OCI-LY1 (cell line): ENCODE measurements around the gene PTCD1.

Source experiments
- H2AFZ ChIP-seq: fragments of 200-600 bp; sonication (generic), shearing (Covaris generic); 2 replicates; pipeline ENCODE4 v1.6.0; 2014; ENCODE audit warnings: antibody characterized with exemption, mild to moderate bottlenecking, low read length
- H3F3A ChIP-seq: fragments of 200-600 bp; sonication (generic), shearing (Covaris generic); 2 replicates; pipeline ENCODE4 v1.6.0; 2014; ENCODE audit warnings: mild to moderate bottlenecking, antibody characterized with exemption, low read length, moderate library complexity; ENCODE audit not compliant: insufficient read depth
- H3K27ac ChIP-seq: fragments of 200-600 bp; sonication (generic); 2 replicates; pipeline ENCODE4 v1.5.1; 2014; ENCODE audit warnings: low read length, mixed run types, mild to moderate bottlenecking, low read depth; ENCODE audit not compliant: poor library complexity, severe bottlenecking
- H3K27me3 ChIP-seq: fragments of 200-600 bp; sonication (generic); 2 replicates; pipeline ENCODE4 v1.6.0; 2014; ENCODE audit warnings: antibody characterized with exemption, mild to moderate bottlenecking, low read length, moderate library complexity; ENCODE audit not compliant: insufficient read depth
- H3K36me3 ChIP-seq: fragments of 200-600 bp; sonication (generic); 2 replicates; pipeline ENCODE4 v1.6.1; 2014; ENCODE audit warnings: mild to moderate bottlenecking, antibody characterized with exemption, low read length, moderate library complexity, mixed read lengths; ENCODE audit not compliant: insufficient read depth
- H3K4me1 ChIP-seq: fragments of 200-600 bp; sonication (generic); 2 replicates; pipeline ENCODE4 v1.5.1; 2014; ENCODE audit warnings: mild to moderate bottlenecking, low read length, moderate library complexity; ENCODE audit not compliant: insufficient read depth, severe bottlenecking
- H3K4me2 ChIP-seq: fragments of 200-600 bp; sonication (generic), shearing (Covaris generic); 2 replicates; pipeline ENCODE4 v1.6.1; 2014; ENCODE audit warnings: low read length
- H3K4me3 ChIP-seq: fragments of 200-600 bp; sonication (generic); 2 replicates; pipeline ENCODE4 v1.5.1; 2014; ENCODE audit warnings: low read length, low read depth, mild to moderate bottlenecking, mixed read lengths; ENCODE audit not compliant: poor library complexity, severe bottlenecking
- H3K79me2 ChIP-seq: fragments of 200-600 bp; shearing (Covaris generic); 2 replicates; pipeline ENCODE4 v1.6.1; 2016; ENCODE audit warnings: mixed run types, low read length, mixed read lengths; ENCODE audit not compliant: insufficient read depth
- H3K9ac ChIP-seq: fragments of 200-600 bp; sonication (generic), shearing (Covaris generic); 2 replicates; pipeline ENCODE4 v1.6.1; 2014; ENCODE audit warnings: mild to moderate bottlenecking, low read length, mixed read lengths
- H3K9me2 ChIP-seq: fragments of 200-600 bp; sonication (generic), shearing (Covaris generic); 2 replicates; pipeline ENCODE4 v1.6.1; 2014; ENCODE audit warnings: low read depth, mild to moderate bottlenecking, low read length, mixed read lengths
- H3K9me3 ChIP-seq: fragments of 200-600 bp; shearing (Covaris generic); 2 replicates; pipeline ENCODE4 v1.6.1; 2014; ENCODE audit warnings: low read length, mixed read lengths
- H4K20me1 ChIP-seq: fragments of 200-600 bp; sonication (generic), shearing (Covaris generic); 2 replicates; pipeline ENCODE4 v1.6.0; 2016; ENCODE audit warnings: mild to moderate bottlenecking, low read length; ENCODE audit not compliant: insufficient read depth
- EZH2 ChIP-seq: fragments of 200-600 bp; sonication (generic), shearing (Covaris generic); IDR thresholded peaks from 2 replicates; pipeline ENCODE4 v1.8.0; 2017; ENCODE audit warnings: borderline replicate concordance, mixed run types, mild to moderate bottlenecking, antibody characterized with exemption, low read length, moderate library complexity, mixed read lengths
- TF ChIP-seq, protein P1 (sequence below): fragments of 200-600 bp; sonication (generic), shearing (Covaris generic); IDR thresholded peaks from 2 replicates; pipeline ENCODE4 v1.5.1; 2017; ENCODE audit warnings: mild to moderate bottlenecking, antibody characterized with exemption, low read length, moderate library complexity, mixed read lengths

PTCD1 gene

DNA sequence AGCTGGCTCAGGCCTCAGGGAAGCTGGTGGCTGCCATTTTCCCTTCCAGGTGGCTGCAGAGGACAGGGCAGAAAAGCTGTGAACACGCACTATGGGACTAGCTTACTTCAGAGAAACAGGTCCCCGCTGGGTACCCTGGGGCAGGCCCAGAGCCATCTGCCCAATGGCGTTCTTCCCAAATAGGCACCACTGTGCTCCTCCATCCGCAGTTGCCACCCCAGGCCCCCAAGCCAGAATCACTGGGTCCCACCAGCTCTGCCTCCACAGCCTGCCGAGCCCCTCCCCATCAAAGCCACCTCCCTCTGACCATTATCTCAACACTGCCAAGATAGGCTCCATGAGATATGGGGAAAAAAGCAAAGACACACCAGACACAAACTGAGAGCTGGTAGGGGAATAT is 18.4 kb downstream of the PTCD1 start:
- no peaks in the 10 kb centered on the region for H3F3A ChIP-seq
- H3K27ac ChIP-seq = no peak overlapping the region
- no peak overlapping the region for H3K4me2 ChIP-seq
- H3K4me3 ChIP-seq = no peak overlapping the region
- H3K79me2 ChIP-seq = no peaks in the 10 kb centered on the region
- H3K9me3 ChIP-seq = no peaks in the 10 kb centered on the region
- H4K20me1 ChIP-seq = no peaks in the 10 kb centered on the region
- TF ChIP-seq, protein P1, sequence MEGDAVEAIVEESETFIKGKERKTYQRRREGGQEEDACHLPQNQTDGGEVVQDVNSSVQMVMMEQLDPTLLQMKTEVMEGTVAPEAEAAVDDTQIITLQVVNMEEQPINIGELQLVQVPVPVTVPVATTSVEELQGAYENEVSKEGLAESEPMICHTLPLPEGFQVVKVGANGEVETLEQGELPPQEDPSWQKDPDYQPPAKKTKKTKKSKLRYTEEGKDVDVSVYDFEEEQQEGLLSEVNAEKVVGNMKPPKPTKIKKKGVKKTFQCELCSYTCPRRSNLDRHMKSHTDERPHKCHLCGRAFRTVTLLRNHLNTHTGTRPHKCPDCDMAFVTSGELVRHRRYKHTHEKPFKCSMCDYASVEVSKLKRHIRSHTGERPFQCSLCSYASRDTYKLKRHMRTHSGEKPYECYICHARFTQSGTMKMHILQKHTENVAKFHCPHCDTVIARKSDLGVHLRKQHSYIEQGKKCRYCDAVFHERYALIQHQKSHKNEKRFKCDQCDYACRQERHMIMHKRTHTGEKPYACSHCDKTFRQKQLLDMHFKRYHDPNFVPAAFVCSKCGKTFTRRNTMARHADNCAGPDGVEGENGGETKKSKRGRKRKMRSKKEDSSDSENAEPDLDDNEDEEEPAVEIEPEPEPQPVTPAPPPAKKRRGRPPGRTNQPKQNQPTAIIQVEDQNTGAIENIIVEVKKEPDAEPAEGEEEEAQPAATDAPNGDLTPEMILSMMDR = no peak
- no peak for TF ChIP-seq EZH2
- H3K27me3 ChIP-seq = no peaks in the 10 kb centered on the region
- H2AFZ ChIP-seq = no peak overlapping the region
- H3K4me1 ChIP-seq = no peaks in the 10 kb centered on the region
- no peak overlapping the region for H3K9ac ChIP-seq
- H3K9me2 ChIP-seq = no peaks in the 10 kb centered on the region
- peaks cover 96% of the 10 kb centered on the region for H3K36me3 ChIP-seq

DNA sequence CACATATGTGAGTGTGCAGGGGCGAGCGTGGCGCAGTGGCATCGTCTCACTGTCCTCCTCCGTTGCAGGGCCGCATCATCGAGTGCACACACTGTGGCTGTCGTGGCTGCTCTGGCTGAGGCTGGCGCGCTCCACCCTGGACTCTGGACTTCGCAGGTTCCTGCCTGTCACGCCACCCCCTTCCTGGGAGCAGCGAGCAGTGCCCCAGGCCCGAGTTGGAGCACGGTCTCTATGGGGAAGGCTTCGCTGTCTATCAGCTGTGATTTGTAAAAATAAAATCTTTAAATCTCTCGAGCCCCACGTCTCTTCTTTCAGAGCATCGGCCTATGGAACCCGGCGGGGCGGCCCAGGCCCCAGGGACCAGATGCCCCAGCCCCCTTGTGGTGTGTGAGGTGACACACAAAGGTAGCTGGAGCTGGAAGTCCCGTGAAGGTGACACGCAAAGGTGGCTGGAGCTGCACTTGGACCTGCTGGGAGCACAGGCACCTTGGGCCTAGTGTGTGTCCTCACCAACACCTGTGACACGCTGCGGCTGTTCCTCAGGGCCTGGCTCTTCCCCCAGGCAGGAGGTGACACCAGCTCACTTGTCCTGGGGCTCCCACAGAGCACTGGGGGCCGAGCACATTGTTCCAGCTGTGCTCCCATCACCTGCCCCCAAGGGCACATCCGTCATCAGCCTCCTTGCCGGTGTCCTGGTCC is 19.1 kb downstream of the PTCD1 start:
- H3K9me2 ChIP-seq = no peaks in the 10 kb centered on the region
- TF ChIP-seq, protein P1 = no peak
- TF ChIP-seq EZH2 = no peak
- no peaks in the 10 kb centered on the region for H4K20me1 ChIP-seq
- no peaks in the 10 kb centered on the region for H3K4me1 ChIP-seq
- H3K36me3 ChIP-seq = peaks cover 96% of the 10 kb centered on the region
- no peak overlapping the region for H3K4me3 ChIP-seq
- H3F3A ChIP-seq = no peaks in the 10 kb centered on the region
- no peaks in the 10 kb centered on the region for H3K27me3 ChIP-seq
- H3K9me3 ChIP-seq = no peaks in the 10 kb centered on the region
- no peaks in the 10 kb centered on the region for H3K79me2 ChIP-seq
- H2AFZ ChIP-seq = no peak overlapping the region
- no peak overlapping the region for H3K4me2 ChIP-seq
- H3K27ac ChIP-seq = no peak overlapping the region
- no peak overlapping the region for H3K9ac ChIP-seq

DNA sequence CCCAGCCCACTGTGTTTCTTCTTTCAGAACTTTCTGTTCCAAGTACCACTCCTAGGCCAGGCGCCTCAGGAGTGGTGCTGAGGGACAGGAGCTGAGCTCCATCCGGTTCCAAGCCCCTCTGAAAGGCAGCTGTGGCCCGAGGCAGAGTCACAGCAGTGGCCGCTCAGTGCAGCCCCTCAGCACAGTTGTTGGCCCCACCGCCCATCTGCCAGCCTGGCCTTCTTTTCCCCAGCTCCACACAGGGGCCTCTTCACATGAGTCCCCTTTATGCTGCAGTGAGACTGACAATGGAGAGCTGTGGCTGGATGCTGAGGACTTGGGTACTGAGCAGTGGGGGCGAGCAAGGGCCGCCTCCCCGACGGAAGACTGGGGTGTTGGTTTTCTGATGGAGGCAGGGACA is 20.3 kb downstream of the PTCD1 start:
- Histone ChIP-seq H3K4me2 (no peak overlapping the region), H3K9ac (no peak overlapping the region), H3K9me3 (no peaks in the 10 kb centered on the region), H3K79me2 (no peaks in the 10 kb centered on the region), H3F3A (no peaks in the 10 kb centered on the region), H3K27ac (no peak overlapping the region), H3K4me3 (no peak overlapping the region), H4K20me1 (no peaks in the 10 kb centered on the region), H3K27me3 (no peaks in the 10 kb centered on the region), H3K36me3 (peaks cover 93% of the 10 kb centered on the region), H2AFZ (no peak overlapping the region), H3K9me2 (no peaks in the 10 kb centered on the region), H3K4me1 (no peaks in the 10 kb centered on the region)
- TF ChIP-seq EZH2 = no peak
- TF ChIP-seq, protein P1 = no peak
